GM18502 (cell line): ENCODE data around the gene MMP15.

Experiments used
- ATAC-seq: cut with Tn5 transposase; IDR thresholded peaks from one replicate; pipeline ENCODE4 v1.9.1; 2021; ENCODE audit warnings: mild to moderate bottlenecking; ENCODE audit not compliant: unreplicated experiment, poor library complexity

MMP15 gene

GRCh38 chr16:58031016-58031800 is 5.7 kb downstream of the MMP15 start:
- ATAC-seq = no peak

DNA sequence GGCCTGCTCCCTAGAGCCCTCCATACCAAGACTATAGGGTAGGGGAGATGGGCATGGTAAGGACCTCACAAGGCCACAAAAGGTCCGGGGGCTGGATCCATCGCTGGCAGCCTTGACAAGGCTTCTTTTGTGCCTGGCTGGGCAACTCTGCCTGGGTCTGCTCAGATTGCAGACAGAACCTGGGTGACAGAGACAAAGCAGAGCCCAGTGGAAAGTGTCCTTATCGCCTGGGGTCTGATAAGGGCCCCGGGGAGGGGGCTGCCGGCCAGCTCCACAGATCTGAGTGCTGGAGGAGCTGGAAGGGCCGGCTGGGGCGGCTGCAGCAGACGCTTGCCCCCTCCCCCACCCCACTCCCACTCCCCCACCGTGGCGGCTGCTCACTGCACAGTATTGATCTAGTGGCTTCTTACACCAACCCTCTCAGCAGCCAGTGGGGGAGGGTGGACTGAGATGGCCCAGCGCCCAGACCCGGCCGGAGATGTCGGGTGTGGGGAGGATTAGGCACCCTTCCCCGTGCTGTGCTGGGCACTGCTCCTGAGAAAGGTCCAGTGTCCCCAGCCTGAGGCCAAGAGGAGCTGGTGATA is 7.2 kb downstream of the MMP15 start:
- no peak for ATAC-seq

DNA sequence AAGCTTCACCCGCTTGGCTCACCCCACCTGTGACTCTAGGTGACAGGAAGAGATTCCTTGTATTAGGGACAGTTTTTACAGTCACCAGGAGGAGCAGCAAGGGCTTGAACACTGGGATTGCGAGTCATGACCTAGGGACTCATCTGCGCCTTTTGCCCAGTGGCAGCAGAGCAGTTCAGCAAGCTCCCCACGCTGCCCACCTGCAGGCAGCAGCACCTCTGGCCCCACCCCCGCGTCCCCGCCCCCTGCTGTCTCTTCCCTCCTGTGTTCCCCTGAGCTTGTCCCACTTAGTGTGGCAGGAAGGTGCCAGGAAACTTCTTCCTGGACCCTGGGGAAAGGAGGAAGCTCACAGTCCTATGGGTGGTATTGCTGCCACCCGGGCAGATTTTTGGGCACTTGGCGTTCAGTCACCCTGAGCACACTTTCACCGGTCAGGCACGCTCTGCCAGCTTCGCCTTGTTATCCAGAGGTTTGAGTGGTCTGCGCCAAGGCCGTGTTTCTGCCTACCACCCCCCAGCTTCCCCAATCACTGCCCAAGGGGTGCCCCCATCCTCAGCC is 8.7 kb downstream of the MMP15 start:
- ATAC-seq = no peak

GRCh38 chr16:58034774-58035173 is 9.2 kb downstream of the MMP15 start:
- ATAC-seq = no peak

DNA sequence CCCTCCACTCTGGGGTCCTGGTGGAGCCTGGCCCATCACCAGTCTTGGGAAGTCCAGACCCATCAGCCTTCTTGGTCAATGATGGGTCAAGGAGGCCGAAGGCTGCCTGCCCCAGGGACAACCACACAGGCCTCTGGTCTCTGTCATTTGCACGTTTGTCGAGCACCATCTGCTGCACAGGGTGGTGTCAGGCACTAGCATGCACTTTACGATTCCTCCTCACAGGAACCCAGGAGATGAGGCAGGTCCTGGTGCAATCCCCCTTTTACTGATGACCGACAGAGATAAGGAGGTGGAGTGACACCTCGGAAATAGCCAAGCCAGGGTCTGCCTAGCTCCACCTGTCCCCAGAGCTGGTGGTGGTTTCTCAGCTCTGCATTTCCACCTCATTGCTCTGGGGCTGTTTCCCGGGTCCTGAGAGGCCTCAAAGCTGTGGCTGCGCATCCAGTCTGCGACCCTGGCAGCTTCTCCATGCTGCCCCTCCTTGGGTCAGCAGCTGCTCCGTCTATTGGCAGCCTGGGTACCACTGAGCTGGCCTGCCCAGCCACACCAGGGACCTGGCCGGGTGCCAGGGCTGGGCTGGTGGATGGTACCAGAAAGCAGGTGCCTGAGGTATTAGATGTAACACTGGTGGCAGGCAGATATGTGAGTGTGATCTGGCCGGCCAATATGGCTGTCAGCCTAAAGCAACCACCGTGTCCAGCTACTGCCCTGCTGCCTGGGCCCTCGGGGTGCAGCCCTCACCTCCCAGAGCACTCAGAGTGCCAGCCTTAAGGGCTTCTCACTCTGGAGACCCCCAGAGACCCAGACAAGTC is 10.0 kb downstream of the MMP15 start:
- ATAC-seq = no peak

GRCh38 chr16:58036943-58037342 is 11.4 kb downstream of the MMP15 start:
- ATAC-seq = no peak

DNA sequence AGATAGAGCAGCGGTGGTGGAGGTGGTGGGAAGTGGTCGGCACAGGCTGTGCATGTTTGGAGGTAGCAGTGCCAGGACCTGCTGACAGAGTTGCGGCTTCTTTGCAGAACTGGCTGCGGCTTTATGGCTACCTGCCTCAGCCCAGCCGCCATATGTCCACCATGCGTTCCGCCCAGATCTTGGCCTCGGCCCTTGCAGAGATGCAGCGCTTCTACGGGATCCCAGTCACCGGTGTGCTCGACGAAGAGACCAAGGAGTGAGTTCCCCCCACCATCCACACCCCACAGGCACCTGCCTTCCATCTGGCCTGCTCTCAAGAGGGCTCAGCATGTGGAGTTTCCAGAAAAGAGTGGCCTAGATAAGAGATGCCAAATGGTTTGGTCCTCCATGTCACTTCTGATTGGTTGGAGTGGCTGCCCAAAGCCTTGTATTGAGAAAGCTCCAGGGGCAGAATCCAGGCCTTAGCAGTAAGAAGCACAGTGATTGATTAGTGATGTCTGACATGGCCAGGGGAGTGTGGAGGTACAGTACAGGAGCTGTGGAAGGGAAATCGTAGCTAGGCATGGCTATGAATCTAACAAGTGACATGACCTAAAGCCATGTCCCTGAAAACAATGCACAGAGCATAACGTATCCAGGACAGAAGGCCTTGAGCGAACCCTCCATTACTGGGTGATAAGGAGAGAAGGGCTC is 12.0 kb downstream of the MMP15 start:
- no peak for ATAC-seq

DNA sequence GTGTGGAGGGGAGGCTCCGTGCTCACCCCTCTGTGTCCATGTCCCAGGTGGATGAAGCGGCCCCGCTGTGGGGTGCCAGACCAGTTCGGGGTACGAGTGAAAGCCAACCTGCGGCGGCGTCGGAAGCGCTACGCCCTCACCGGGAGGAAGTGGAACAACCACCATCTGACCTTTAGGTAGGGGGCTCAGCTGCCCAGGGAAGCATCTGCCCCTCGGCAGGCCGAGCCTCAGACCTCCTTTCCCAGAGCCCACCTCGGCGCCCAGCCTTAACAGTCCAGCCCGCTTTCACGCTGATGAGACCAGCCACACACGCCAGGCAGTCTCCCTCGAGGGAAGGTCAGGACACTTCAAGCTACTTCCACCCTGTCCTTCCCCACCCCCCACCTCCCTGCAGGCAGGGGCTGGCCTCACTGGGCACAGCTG is 12.7 kb downstream of the MMP15 start:
- no peak for ATAC-seq

GRCh38 chr16:58039829-58040495 is 14.4 kb downstream of the MMP15 start:
- ATAC-seq = no peak

DNA sequence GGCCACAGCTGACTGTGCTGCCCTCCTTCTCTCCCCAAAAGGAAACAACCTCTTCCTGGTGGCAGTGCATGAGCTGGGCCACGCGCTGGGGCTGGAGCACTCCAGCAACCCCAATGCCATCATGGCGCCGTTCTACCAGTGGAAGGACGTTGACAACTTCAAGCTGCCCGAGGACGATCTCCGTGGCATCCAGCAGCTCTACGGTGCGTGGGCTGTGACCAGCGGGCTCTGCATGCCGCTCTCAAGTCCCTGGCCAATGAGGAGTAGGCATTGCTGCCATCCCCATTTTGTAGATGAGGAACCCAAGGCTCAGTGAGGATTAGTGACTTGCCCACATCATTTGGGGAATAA is 14.9 kb downstream of the MMP15 start:
- no peak for ATAC-seq

DNA sequence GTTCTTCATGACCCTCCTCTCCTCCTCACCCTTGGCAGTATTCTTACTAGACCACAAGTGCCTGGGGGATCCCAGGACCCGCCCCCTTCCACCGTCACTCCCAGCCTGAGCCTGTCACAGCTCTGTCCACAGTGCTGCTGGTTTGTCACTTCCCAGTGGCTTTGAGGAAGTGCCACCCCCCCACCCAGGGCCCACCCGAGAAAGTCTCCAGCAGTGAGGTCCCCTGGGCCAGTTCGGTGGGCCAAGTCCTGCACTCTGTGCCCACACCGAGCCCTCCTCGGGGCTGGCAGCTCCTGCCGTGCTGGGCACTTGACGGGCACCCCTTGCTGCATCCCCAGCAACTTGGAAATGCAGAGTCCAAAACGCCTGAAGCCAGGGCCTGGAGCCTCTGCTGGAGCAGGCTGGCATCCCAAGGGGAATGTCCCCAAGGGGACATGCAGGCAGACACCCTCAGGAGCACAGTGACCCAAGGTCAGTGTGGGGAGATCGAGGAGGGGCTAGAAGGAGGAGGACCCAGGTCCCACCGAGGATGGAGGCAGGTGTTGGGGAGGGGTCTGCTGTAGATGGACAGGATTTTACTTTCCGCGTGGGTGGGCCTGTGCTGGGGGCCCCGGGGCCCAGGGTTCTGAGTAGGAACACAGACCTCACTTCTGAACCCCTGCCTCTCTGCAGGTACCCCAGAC is 15.5 kb downstream of the MMP15 start:
- ATAC-seq = no peak

DNA sequence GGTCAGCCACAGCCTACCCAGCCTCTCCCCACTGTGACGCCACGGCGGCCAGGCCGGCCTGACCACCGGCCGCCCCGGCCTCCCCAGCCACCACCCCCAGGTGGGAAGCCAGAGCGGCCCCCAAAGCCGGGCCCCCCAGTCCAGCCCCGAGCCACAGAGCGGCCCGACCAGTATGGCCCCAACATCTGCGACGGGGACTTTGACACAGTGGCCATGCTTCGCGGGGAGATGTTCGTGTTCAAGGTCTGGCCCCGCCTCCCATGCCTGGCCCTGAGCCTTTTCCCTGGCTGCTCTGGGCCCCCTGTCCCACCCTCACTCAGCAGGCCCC is 16.0 kb downstream of the MMP15 start:
- no peak for ATAC-seq

DNA sequence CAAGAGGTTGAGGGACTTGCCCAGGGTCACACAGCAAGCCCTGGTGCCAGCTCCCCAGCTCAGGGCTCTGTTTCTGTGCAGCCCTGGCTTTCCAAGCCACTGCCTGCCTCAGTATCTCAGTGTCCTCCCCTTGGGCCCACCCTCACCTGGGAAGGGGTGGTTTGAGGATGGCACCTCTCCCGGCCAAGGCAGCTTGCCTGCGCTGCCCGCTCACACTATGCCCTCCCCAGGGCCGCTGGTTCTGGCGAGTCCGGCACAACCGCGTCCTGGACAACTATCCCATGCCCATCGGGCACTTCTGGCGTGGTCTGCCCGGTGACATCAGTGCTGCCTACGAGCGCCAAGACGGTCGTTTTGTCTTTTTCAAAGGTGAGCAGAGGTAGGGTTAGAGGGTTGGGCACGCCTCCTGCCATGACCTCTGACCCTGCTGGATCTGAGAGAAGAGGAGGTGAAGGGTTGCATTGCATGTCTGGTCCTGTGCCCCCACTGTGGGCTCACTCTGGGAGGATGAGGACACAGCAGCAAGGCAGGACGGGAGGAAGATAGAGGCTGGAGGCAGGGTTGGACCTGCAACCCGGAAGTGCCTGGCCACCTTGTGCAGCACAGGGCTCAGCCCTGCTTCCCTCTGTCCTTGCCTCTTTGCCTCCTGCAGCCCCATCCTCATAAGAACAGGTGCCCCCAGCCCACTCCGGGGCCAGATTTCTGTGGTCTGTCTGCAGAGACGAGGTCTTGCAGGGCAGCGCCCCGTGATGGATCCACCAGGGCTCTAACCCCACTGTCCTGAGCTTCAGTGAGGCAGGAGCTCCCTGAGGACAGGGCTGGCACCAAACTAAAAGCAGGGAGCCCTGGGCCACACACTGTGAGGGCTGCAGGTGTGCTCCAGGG is 16.7 kb downstream of the MMP15 start:
- ATAC-seq = no peak

DNA sequence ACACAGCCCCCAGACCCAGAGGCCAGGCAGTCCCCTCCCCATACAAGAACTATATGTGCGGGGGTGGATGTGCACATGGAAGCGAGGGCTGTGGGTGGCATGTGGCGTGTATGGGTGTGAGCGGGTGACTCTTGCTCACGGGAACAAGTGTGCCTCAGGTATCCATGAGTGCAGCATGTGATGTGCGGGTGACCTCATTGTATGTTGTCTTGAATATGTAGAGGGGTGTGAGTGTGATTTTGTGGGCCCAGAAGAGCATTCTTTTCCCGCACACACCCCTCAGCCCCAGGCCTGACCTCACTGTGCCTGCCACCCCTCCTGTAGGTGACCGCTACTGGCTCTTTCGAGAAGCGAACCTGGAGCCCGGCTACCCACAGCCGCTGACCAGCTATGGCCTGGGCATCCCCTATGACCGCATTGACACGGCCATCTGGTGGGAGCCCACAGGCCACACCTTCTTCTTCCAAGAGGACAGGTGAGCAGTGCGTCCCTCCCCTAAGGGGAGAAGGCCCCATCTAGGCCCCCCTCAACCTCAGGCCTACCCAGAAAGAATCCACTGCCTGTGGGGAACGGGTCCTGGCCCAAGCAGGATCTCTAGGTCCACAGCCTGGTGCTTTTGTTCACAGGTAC is 17.4 kb downstream of the MMP15 start:
- no peak for ATAC-seq

- ATAC-seq = no peak
Measured at GRCh38 chr16:58043571-58044155, 18.1 kb downstream of the MMP15 start.

DNA sequence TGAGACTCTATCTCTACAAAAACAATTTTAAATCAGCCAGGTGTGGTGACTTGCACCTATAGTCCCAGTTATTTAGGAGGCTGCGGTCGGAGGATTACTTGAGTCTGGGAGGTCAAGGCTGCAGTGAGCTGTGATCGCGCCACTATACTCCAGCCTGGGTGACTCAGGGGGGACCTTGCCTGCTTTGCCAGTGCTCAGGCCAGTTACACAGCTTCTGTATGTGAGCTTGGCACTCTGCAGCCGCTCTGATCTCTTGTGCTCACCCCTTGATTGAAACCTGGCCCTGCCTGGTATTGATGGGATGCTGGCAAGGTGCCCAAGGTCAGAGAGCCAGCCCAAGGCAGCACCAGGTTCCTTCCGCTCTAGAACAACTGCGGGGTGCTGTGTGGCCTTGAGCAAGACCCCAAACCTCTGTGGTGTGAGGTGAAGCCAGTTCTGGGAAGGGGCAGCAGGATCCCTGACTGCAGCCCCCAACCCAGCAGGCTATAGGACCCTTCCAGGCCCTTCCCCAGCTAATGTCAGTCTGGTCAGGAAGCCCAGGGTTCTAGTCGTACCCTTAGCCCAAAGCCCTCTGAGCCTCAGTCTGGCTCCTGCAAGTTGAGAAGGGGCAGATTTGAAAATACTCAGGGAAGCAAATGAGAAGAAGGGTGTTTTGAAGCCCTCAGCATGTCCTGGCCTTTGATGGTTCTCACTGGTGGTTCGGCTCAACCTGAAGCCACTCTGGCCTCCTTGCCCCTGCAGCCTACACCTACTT is 18.9 kb downstream of the MMP15 start:
- no peak for ATAC-seq

GRCh38 chr16:58045096-58045495 is 19.5 kb downstream of the MMP15 start:
- no peak for ATAC-seq
